Hematopoietic multipotent progenitor cell treated with erythropoietin and hydrocortisone succinate and interleukin-3 and kit ligand, for 4 days (in vitro differentiated cells): ENCODE data around the gene FBXL20.

Source experiments
- DNase-seq: peaks from one replicate; pipeline ENCODE4 v3.0.0-alpha.2; 2015

The FBXL20 gene

DNA sequence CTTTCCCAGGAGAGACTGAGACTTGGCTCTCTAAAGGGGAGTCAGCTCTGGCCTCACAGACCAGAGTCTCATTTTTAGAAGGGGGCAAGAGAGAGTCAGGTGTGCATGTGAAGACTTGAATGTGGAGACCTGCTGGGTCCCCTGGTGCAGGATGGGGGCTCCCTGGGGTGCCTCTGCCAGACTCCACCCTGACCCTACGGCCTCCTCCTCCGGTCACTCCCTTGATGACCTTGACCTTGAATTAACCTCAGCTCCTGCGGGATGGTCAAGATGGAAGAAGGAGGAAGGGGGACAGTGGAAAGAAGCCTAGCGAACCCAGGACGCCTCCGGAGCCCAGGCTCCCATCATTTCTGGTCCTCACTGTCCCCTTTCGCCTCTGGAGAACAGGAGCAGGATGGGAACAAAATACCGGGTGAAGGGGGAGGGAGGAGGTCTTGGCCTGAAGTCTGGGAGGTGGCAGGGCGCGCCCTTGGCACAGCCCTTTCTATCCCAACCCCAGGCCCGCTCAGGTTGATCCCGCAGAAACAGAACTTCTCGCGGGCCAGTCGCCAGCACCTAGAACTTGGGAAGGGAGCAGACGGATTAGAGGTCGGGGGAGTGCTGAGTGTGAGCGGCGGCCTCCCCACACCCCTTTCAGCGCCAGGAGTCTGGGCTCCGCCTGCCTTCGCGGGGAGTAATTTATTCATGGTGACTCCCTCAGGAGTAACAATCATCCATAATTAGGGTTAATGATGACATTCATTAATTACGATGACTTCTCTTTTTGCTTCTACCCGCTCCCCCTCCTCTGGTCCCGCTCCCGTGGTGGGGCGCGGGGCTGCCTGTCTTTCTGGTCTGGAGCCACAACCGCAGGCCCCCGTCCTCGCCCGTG is 177.3 kb downstream of the FBXL20 start:
- DNase-seq, result no peak

DNA sequence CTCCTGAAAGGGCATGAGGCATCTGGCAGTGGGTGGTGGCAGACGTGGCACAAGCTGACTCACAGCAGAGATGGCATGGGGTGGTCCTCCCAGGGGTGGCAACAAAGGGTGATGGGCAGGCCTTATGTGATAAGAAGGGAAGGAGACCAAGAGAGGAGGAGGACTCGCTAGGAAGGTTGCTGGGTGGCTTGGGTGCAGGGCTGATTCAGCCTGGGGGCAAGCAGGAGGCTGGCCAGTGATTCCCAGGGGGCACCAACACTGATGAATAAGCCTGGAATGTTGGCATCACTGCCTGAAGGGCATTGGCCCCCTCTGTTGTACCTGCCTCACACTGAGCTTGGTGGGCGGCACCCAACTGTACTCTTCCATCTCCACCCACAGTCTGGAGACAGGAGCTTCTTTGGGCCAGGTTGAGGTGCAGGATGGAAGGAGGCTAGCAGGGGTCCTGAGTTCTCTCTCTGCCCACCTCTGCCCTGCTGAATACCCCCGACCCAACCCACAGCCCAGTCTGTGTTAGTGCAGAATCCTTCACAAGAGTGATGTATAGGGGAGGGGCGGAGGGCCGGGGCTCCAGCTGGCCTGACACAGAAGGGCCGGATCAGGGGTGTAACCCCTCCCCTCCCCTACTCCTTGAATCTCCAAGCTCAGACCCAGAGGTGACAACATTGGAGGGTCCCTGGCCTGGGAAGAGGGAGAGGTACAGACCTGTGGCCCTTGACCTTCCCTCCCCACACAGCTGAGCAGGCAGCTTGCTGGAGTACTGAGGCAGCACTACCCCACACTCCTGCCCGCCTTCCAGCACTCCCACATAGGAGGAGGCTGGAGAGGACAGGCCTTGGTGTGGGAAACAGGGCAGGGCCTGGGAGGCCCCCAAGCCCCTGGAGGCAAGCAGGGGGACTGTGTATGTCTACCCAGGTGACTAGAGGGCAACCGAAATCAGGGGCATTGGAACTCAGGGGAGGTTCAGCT is 178.3 kb downstream of the FBXL20 start:
- DNase-seq, result no peak

DNA sequence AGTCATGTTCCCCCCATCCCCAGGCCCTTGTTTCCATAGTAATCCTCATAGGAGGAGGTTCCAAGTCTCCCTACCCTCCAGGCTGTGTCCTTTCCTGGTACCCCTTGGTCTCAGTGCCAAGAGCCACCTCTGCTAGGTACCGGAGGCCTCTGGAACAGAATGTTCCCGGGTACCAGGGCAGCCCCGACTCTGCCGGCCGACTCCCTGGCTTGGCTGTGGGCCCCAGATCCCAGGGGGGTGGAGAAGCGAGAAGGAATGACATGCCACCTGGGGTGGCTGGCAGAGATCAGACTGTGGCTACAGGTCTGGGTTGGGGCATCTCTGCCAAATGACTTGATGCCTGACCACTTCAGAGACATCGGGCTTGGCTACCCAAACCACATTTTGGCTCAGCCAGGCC is 179.3 kb downstream of the FBXL20 start:
- no peak for DNase-seq

DNA sequence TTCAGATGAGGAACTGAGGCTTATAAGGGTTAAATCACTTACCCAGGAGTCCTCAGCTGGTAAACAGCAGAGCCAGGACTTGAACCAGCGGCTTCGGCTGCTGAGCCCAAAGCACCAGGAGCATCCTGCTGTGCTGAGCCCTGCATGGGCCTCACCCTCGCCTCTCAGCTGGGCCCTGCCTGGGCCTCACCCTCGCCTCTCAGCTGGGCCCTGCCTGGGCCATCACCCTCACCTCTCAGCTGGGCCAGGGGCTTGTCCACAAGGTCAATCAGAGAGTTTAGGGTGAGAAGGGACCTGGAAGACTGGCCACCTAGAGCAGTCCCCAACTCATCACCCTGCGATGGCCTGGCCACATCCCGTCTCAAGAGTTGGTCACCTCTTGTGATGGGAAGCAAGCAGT is 179.9 kb downstream of the FBXL20 start:
- no peak for DNase-seq

DNA sequence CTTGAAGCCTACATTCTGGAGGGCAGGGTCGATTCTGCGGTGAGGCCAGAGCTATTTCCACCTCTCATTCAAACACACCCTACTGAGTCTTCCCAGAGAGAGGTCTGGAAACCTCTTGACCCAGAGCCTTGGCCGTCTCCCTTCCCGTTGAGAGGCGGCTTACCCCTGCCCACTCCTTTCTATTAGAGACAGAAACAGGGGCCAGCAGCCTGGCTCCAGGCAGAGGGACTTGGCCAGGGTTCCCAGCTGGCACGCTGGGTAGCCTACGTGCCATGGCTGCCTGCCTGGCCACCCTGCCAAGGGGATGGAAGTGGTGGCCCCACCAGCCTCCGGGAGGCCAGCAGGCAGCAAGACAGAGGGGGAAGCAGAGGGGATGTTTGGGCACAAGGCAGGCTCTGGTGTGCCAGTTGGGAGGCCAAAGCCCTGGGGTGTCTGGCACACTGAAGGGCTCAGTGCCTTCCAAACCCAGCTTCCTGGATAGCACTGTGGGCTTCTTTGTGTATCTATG is 181.7 kb downstream of the FBXL20 start:
- DNase-seq, result no peak

DNA sequence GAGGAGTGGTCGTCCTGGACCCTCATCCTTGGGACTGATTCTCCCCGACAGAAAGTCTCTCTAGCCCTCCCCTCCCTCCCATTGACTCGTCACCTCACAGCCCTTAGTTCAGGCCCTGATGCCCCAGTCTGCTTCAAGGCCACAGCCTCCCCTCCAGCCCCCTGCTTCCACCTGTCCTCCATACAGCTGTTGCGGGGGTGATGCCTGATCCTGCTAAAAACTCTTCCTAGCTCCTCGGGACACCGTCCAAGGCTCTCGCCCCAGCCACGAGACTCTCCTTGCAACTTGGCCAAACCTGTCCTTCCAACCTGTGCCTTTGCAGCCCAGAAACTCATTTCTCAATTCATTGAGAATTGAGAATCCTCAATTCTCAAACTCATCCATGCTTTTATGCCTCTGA is 182.5 kb downstream of the FBXL20 start:
- no peak for DNase-seq

DNA sequence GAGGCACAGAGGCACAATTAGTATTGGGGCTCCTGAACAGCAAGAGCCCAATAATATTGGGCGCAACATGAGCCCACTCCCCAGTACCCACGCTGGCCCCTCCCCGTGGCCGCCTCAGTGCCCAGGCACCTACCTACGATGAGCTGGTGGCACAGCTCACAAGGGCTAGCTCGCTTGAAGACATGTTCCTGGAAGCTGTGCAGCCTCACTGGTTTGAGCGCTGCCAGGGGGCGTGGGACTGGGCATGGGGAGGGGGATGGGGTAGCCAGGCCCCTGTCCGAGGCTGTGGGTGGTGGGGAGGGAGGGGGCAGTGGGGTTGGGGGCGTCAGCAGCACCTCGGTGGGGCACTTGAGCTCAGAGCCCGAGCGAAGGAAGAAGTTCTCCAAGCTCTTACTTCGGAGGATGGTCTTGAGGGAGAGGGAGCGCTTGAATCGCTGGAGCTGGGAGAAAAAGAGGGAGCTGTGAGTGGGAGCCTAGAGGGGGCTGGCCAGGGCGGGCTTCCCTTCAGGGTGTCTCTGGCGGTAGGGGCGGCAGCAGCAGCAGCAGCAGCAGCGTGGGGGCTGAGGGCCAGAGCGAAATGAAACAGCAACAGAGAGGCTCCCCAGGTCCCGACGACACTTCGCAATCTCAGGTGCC is 183.6 kb downstream of the FBXL20 start:
- DNase-seq, result no peak

DNA sequence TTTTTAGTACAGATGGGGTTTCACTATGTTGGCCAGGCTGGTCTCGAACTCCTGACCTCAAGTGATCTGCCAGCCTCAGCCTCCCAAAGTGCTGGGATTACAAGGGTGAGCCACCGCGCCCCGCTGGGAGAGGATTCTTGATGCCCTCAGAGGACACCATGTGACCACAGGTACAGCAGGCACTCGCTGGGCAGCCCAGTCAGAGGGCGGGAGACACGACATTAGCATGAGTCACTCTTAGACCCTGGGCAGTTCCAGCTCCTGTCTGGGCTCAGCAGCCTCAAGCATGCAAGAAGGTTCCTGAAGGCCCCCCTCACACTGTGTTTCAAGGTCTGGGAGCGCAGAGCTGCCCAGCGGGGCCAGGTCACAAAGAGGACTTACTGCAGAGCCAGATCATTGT is 187.6 kb downstream of the FBXL20 start:
- DNase-seq, result no peak

DNA sequence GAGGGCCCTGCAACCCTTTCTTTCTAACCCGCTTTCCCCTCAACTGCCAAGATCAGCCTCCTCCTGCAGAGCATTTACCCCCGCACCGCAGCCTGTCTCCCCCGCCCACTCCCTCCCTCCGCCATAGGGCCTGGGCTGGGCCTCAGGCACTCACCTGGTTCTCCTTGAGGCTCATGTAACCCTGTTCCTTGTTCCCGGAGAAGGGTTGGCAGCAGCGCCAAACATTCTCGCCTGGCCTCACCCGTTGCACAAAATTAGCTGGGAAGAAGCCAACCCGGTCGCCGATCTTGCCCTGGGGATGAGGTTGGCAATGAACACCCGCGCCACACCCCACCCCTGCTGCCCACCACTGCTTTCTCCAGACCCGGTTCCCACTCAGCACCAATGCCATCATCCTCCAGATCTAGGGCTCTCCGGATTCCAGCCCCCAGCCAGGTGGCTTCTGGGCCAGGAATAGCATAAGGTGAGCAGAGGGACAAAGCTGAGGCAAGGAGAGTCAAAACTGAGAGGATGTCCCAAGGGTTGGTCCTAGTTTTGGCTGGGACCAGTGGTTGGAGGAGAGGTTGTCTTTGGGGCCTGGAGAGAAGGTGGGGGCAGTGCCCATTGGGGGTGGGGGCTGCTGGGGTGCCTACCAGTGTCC is 188.5 kb downstream of the FBXL20 start:
- no peak for DNase-seq

DNA sequence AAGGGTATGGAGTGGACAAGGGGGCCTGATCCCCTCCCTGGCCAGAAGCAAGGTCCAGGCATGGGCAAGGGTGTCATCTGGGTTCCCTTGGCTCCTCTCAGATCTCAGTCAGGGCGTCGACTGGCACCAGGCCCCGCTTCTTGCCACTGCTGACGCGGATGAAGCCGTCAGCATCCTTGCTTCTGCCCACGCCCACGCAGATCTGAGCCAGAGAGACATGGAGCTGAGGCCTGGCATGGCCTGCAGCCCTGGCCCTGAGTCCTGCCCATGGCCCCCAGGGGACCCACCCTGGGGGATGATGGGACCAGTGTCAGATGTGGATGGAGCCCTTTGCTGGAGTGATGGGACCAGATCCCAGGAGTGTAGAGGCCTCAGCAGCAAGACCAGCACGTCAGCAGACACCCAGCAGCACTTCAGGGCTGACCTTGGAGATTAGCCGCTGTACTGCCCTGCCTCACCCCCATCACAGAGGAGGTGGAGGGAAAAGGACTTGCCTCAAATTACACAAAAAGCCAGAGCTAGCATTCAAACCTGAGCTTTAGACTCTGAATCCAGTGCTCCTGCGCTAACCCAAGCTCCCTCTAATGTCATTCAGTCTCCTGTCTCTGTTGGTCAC is 189.1 kb downstream of the FBXL20 start:
- DNase-seq, result peak; percentile 35

DNA sequence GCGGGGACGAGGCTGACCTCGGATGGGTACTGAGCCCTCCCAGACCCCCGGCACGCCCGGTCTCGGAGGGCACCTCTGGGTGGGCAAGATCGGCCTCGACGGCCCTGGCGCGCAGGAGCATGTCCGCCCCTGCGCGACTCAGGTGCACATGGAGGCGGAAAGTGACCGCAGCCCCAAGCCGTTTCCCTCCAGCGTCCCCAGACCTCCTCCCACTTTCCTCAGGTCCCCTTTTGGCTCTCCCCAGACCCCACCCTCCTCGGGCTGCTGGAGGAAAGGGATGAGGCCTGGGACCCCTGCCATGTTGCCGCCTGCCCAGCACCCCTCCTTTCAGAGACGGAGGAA is 191.4 kb downstream of the FBXL20 start:
- no peak for DNase-seq

DNA sequence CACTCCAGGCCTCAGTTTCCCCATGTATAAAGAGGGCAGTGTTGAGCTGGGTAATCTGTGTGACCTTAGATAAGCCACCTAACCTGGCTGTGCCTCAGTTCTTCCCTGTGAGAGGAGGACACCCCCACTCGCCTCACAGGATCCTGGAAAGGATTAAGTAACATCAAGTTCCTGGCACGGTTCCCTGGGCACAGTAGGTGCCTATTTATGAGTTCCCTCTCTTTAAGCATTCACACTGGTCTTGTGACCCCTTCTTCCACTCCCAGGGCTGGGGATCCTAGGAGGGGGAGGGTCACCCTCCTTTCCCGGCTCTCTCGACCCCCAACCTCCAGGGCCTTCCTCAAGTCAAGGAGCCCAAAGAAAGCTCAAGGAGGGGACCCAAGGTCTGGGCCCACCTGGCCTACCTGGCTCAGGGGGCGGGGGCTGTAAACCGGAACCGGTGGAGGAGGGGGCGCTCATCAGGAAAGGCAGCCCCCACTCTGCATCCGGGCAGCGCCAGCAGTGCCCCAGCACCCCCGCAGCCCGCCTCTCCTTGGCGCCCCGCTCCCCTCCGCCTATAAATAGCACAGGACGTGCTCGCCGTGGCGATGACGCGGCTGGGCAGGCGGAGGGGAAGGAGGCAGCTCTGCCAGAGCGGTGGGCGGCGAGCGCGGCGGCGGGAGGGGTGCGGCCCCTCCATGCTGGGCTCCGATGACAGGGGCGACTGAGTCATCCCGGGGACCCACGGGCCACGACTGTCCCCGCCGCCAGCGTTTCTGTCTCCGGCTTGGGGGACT is 191.9 kb downstream of the FBXL20 start:
- peak; percentile 58 for DNase-seq

DNA sequence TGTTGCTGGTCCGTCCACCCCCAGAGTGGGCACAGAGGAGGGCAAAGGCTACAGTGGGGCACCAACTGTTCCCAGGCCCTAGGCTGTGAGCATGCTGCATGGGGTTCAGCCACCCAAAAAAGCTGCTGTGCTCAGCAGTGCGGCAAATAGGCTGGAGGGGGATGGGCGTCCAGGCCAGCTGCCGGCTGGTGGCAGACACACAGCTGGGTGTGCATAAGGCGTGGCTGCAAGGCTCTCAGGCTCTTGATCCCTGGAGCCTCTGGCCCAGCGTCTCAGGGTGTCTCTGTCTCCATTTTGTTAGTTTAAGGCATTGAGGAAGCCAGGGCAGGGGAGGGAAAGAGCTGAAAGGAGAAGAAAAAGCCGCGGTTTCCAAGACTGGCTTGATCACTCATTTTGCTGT is 192.5 kb downstream of the FBXL20 start:
- DNase-seq, result peak; percentile 49

DNA sequence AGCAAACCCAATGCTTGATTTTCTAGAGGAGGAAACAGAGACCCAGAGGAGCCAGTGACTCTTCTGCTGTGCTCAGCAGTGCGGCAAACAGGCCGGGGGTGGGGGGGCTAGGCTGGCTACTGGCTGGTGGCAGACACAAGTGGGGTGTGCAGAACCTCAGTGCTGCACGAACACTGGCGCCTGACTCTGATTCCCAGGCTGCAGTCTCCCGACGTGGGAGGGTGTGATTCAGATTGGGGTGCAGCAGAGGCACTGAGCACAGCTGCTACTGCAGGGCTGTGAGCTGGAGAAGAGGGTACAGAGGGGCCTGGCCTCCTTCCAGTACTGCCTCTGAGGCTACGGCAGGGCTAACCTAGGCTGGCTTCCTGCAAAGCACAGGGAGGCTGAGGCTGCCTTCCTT is 193.3 kb downstream of the FBXL20 start:
- no peak for DNase-seq

DNA sequence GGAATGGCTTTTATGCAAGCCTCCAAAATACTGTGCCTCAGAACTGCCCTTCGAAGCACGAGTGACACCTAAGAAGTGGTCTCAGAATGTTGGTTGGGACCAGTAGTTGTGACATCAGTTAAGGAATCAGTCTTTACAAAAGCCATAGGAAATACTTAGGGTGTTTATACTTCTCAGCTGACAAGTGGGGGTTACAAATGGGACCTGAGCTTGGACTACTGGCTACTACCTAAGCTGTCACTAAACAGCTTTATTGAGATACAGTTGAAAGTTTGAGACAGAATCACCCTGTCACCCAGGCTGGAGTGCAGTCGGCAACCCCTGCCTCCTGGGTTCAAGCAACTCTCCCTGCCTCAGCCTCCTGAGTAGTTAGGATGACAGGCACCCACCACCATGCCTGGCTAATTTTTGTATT is 196.3 kb downstream of the FBXL20 start:
- DNase-seq, result peak; percentile 34

DNA sequence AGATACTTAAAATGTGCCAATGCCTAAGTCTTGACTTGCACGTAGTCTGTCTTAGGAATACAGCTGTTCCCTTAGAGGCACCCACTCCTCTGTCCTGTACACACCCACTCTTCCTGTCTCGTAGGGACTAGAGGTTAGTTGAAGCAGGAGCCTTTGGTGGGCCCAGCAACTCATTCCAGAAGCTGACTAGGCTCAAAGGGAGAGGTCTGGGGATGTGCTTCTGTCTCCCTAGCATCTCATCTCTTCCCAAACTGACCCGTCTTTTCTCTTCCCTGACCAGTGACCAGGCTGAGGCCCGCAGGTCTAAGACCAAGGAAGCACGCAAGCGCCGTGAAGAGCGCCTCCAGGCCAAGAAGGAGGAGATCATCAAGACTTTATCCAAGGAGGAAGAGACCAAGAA is 197.2 kb downstream of the FBXL20 start:
- DNase-seq, result no peak
